NCI-H1436 treated with DMSO at 0.1 percent for 48 hours (cell line): ENCODE results near the gene MOSMO.
"Not testable (repeated sequence)": the region's sequence is repeated elsewhere in the genome, so short reads cannot be mapped to it uniquely, and the experiment has no call there.

Experiments used
- DNase-seq: peaks from one replicate; lab custom pipeline; 2025; lab: John Stamatoyannopoulos, UW

The MOSMO gene

GRCh38 chr16:22003195-22003594 lies 4.7 kb upstream of the MOSMO start:
- DNase-seq = no peak

- DNase-seq = no peak
Measured at GRCh38 chr16:22004341-22004740, 3.6 kb upstream of the MOSMO start.

GRCh38 chr16:22005746-22006145 lies 2.2 kb upstream of the MOSMO start:
- no peak for DNase-seq

- no peak for DNase-seq
Measured at GRCh38 chr16:22006636-22007035, 1.3 kb upstream of the MOSMO start.

- DNase-seq = no peak
Measured at GRCh38 chr16:22007159-22007508, 777 bp upstream of the MOSMO start.

- DNase-seq = no peak
Measured at GRCh38 chr16:22008215-22009059, 526 bp downstream of the MOSMO start.

- DNase-seq = no peak
Measured at GRCh38 chr16:22010902-22011301, 3.0 kb downstream of the MOSMO start.

- DNase-seq = no peak
Measured at GRCh38 chr16:22012241-22012640, 4.3 kb downstream of the MOSMO start.

- no peak for DNase-seq
Measured at GRCh38 chr16:22013486-22013885, 5.6 kb downstream of the MOSMO start.

GRCh38 chr16:22014271-22014873 lies 6.5 kb downstream of the MOSMO start:
- DNase-seq = no peak

- DNase-seq = no peak
Measured at GRCh38 chr16:22016927-22017326, 9.0 kb downstream of the MOSMO start.

GRCh38 chr16:22018559-22018958 lies 10.6 kb downstream of the MOSMO start:
- no peak for DNase-seq

- DNase-seq = no peak
Measured at GRCh38 chr16:22022151-22022550, 14.2 kb downstream of the MOSMO start.

GRCh38 chr16:22023505-22023904 lies 15.6 kb downstream of the MOSMO start:
- DNase-seq = no peak

GRCh38 chr16:22024785-22025184 lies 16.9 kb downstream of the MOSMO start:
- not testable (repeated sequence) for DNase-seq

- DNase-seq = no peak
Measured at GRCh38 chr16:22027633-22028032, 19.7 kb downstream of the MOSMO start.

GRCh38 chr16:22029632-22030031 lies 21.7 kb downstream of the MOSMO start:
- DNase-seq = no peak

GRCh38 chr16:22030087-22030812 lies 22.3 kb downstream of the MOSMO start:
- DNase-seq = no peak

GRCh38 chr16:22031483-22032083 lies 23.7 kb downstream of the MOSMO start:
- no peak for DNase-seq

- no peak for DNase-seq
Measured at GRCh38 chr16:22034503-22034902, 26.6 kb downstream of the MOSMO start.

- no peak for DNase-seq
Measured at GRCh38 chr16:22035153-22035552, 27.2 kb downstream of the MOSMO start.

- not testable (repeated sequence) for DNase-seq
Measured at GRCh38 chr16:22043882-22044281, 36.0 kb downstream of the MOSMO start.

GRCh38 chr16:22045888-22046287 lies 38.0 kb downstream of the MOSMO start:
- not testable (repeated sequence) for DNase-seq
